Measurements from ENCODE around the gene BHLHE23. TPM values are rescaled to one million over a fixed set of nuclear protein-coding genes. Genes with fewer than 3 reads are reported as not detected.

BHLHE23 gene
- total and polyA plus RNA-seq, 3 experiments from 2014 or later = not detected

- Mint-ChIP-seq H3K4me1 (peaks cover 27 to 62% (median 29%) of the 10 kb centered on the region in 3 donors), H3K4me3 (peak overlapping the region in 3 of 7 donors; percentile 64 to 90 (median 78)), H3K27me3 (peaks cover 58 to 70% of the 10 kb centered on the region in 2 donors), H3K36me3 (peaks cover 0 to 1% (median 0%) of the 10 kb centered on the region in 3 donors), H3K9me3 (peaks cover 0 to 2% (median 0%) of the 10 kb centered on the region in 5 donors), H3K27ac (peak overlapping the region in 6 of 8 donors; percentile 43 to 93 (median 86))
- Histone ChIP-seq H3K27me3 (ENCODE audit: insufficient read depth, low read length, poor library complexity, severe bottlenecking) (peaks cover 62% of the 10 kb centered on the region), H3K27ac (ENCODE audit: low read depth, low read length) (no peak overlapping the region), H3K4me1 (ENCODE audit: insufficient read depth, low read length) (peaks cover 54% of the 10 kb centered on the region), H3K9me3 (ENCODE audit: low read length) (no peaks in the 10 kb centered on the region), H3K4me3 (ENCODE audit: low read length) (no peak overlapping the region), H3K36me3 (ENCODE audit: insufficient read depth, low read length) (no peaks in the 10 kb centered on the region)
- POLR2A ChIA-PET = interaction anchor here (1.4 to 1.8 kb wide), 2 partner anchors 24 to 30 kb away, joined by 4 to 6 read pairs; no protein-coding TSS in a partner anchor
- DNase-seq = no peak
- CTCF ChIA-PET = interaction anchor here (0.8 to 2.6 kb wide), 4 partner anchors 13 to 79 kb away, joined by 3 to 18 read pairs (median 4); no protein-coding TSS in a partner anchor
Observed at GRCh38 chr20:62978561-62978943, 28.2 kb downstream of the BHLHE23 start.

GRCh38 chr20:62977613-62978560 lies 28.9 kb downstream of the BHLHE23 start:
- Histone ChIP-seq H3K36me3 (ENCODE audit: insufficient read depth, low read length) (no peaks in the 10 kb centered on the region), H3K27ac (ENCODE audit: low read depth, low read length) (no peak overlapping the region), H3K9me3 (ENCODE audit: low read length) (no peaks in the 10 kb centered on the region), H3K27me3 (ENCODE audit: insufficient read depth, low read length, poor library complexity, severe bottlenecking) (peaks cover 64% of the 10 kb centered on the region), H3K4me3 (ENCODE audit: low read length) (peak overlapping the region; percentile 50), H3K4me1 (ENCODE audit: insufficient read depth, low read length) (peaks cover 58% of the 10 kb centered on the region)
- Mint-ChIP-seq H3K27ac (peak overlapping the region; percentile 10 to 94 (median 90)), H3K27me3 (peaks cover 61 to 70% of the 10 kb centered on the region in 2 donors), H3K9me3 (peaks cover 0 to 2% (median 0%) of the 10 kb centered on the region in 5 donors), H3K36me3 (no peaks in the 10 kb centered on the region), H3K4me1 (peaks cover 29 to 63% (median 29%) of the 10 kb centered on the region in 3 donors), H3K4me3 (peak overlapping the region; percentile 58 to 90 (median 71))
- ChIA-PET CTCF (interaction anchor here (0.7 to 2.2 kb wide), 6 partner anchors 14 to 78 kb away, joined by 3 to 7 read pairs (median 3); no protein-coding TSS in a partner anchor), POLR2A (interaction anchor here (0.6 to 1.8 kb wide), 3 partner anchors 23 to 38 kb away, joined by 3 to 6 read pairs (median 4); no protein-coding TSS in a partner anchor)
- peak; percentile 81 to 90 (median 83) for DNase-seq

GRCh38 chr20:62976886-62977285 lies 29.9 kb downstream of the BHLHE23 start:
- H3K9me3 ChIP-seq (ENCODE audit: low read length) = no peaks in the 10 kb centered on the region
- H3K4me3 Mint-ChIP-seq = peak overlapping the region in 2 of 7 donors; percentile 8 to 90
- ChIA-PET CTCF (interaction anchor here (2.2 kb wide), 1 partner anchor 32 kb away, joined by 7 read pairs; no protein-coding TSS in a partner anchor), POLR2A (no interaction called here)
- H3K27me3 ChIP-seq (ENCODE audit: insufficient read depth, low read length, poor library complexity, severe bottlenecking) = peaks cover 56% of the 10 kb centered on the region
- peaks cover 67 to 68% of the 10 kb centered on the region in 2 donors for H3K27me3 Mint-ChIP-seq
- no peak overlapping the region for H3K27ac ChIP-seq (ENCODE audit: low read depth, low read length)
- peaks cover 30 to 65% (median 33%) of the 10 kb centered on the region in 3 donors for H3K4me1 Mint-ChIP-seq
- H3K36me3 ChIP-seq (ENCODE audit: insufficient read depth, low read length) = no peaks in the 10 kb centered on the region
- no peaks in the 10 kb centered on the region for H3K36me3 Mint-ChIP-seq
- DNase-seq = no peak
- peak overlapping the region in 1 of 8 donors; percentile 66 for H3K27ac Mint-ChIP-seq
- H3K9me3 Mint-ChIP-seq = peaks cover 0 to 2% (median 0%) of the 10 kb centered on the region in 5 donors
- H3K4me1 ChIP-seq (ENCODE audit: insufficient read depth, low read length) = peaks cover 56% of the 10 kb centered on the region
- H3K4me3 ChIP-seq (ENCODE audit: low read length) = no peak overlapping the region

- Histone ChIP-seq H3K27me3 (ENCODE audit: insufficient read depth, low read length, poor library complexity, severe bottlenecking) (peaks cover 51% of the 10 kb centered on the region), H3K36me3 (ENCODE audit: insufficient read depth, low read length) (no peaks in the 10 kb centered on the region), H3K4me1 (ENCODE audit: insufficient read depth, low read length) (peaks cover 47% of the 10 kb centered on the region), H3K27ac (ENCODE audit: low read depth, low read length) (no peak overlapping the region), H3K4me3 (ENCODE audit: low read length) (no peak overlapping the region), H3K9me3 (ENCODE audit: low read length) (no peaks in the 10 kb centered on the region)
- H3K27me3 Mint-ChIP-seq = peaks cover 65 to 67% of the 10 kb centered on the region in 2 donors
- peak overlapping the region in 4 of 8 donors; percentile 66 to 90 (median 80) for H3K27ac Mint-ChIP-seq
- CTCF ChIA-PET = interaction anchor here (0.7 to 2.2 kb wide), 3 partner anchors 31 to 33 kb away, joined by 3 to 7 read pairs (median 3); partner anchors contain the start of gene BHLHE23
- peaks cover 0 to 2% (median 0%) of the 10 kb centered on the region in 5 donors for H3K9me3 Mint-ChIP-seq
- H3K36me3 Mint-ChIP-seq = no peaks in the 10 kb centered on the region
- H3K4me1 Mint-ChIP-seq = peaks cover 33 to 63% (median 33%) of the 10 kb centered on the region in 3 donors
- no peak for DNase-seq
- POLR2A ChIA-PET = no interaction called here
- no peak overlapping the region for H3K4me3 Mint-ChIP-seq
Observed at GRCh38 chr20:62975812-62976508, 30.8 kb downstream of the BHLHE23 start.

- Mint-ChIP-seq H3K4me1 (peaks cover 29 to 58% (median 29%) of the 10 kb centered on the region in 3 donors), H3K27ac (peak overlapping the region in 1 of 8 donors; percentile 56), H3K27me3 (peaks cover 61 to 63% of the 10 kb centered on the region in 2 donors), H3K4me3 (no peak overlapping the region), H3K36me3 (no peaks in the 10 kb centered on the region), H3K9me3 (peaks cover 0 to 2% (median 0%) of the 10 kb centered on the region in 5 donors)
- CTCF ChIA-PET = interaction anchor here (0.7 to 1.0 kb wide), 2 partner anchors 31 to 34 kb away, joined by 3 read pairs; partner anchors contain the start of gene BHLHE23
- Histone ChIP-seq H3K4me1 (ENCODE audit: insufficient read depth, low read length) (peaks cover 41% of the 10 kb centered on the region), H3K4me3 (ENCODE audit: low read length) (no peak overlapping the region), H3K27ac (ENCODE audit: low read depth, low read length) (no peak overlapping the region), H3K27me3 (ENCODE audit: insufficient read depth, low read length, poor library complexity, severe bottlenecking) (peaks cover 51% of the 10 kb centered on the region), H3K36me3 (ENCODE audit: insufficient read depth, low read length) (no peaks in the 10 kb centered on the region), H3K9me3 (ENCODE audit: low read length) (no peaks in the 10 kb centered on the region)
- POLR2A ChIA-PET = no interaction called here
- DNase-seq = no peak
Observed at GRCh38 chr20:62975251-62975760, 31.5 kb downstream of the BHLHE23 start.

GRCh38 chr20:62972845-62973745 lies 33.7 kb downstream of the BHLHE23 start:
- peak overlapping the region in 3 of 7 donors; percentile 37 to 79 (median 52) for H3K4me3 Mint-ChIP-seq
- peaks cover 23 to 39% (median 23%) of the 10 kb centered on the region in 3 donors for H3K4me1 Mint-ChIP-seq
- Histone ChIP-seq H3K9me3 (ENCODE audit: low read length) (no peaks in the 10 kb centered on the region), H3K4me1 (ENCODE audit: insufficient read depth, low read length) (peaks cover 23% of the 10 kb centered on the region), H3K27ac (ENCODE audit: low read depth, low read length) (no peak overlapping the region), H3K27me3 (ENCODE audit: insufficient read depth, low read length, poor library complexity, severe bottlenecking) (peaks cover 29% of the 10 kb centered on the region), H3K36me3 (ENCODE audit: insufficient read depth, low read length) (no peaks in the 10 kb centered on the region), H3K4me3 (ENCODE audit: low read length) (no peak overlapping the region)
- DNase-seq = no peak
- peaks cover 0 to 2% (median 0%) of the 10 kb centered on the region in 5 donors for H3K9me3 Mint-ChIP-seq
- no peaks in the 10 kb centered on the region for H3K36me3 Mint-ChIP-seq
- CTCF ChIA-PET = interaction anchor here (0.6 to 2.1 kb wide), 27 partner anchors 8 to 210 kb away, joined by 3 to 13 read pairs (median 5); no protein-coding TSS in a partner anchor
- H3K27me3 Mint-ChIP-seq = peaks cover 48 to 51% of the 10 kb centered on the region in 2 donors
- POLR2A ChIA-PET = no interaction called here
- H3K27ac Mint-ChIP-seq = peak overlapping the region in 1 of 8 donors; percentile 94
